ENCODE results near the gene CHST9. TPM values are rescaled to one million over a fixed set of nuclear protein-coding genes. Genes with fewer than 3 reads are reported as not detected.
"Not testable (repeated sequence)": the region's sequence is repeated elsewhere in the genome, so short reads cannot be mapped to it uniquely, and the experiment has no call there.

The CHST9 gene
- total and polyA plus RNA-seq, 2 donors from 2014 or later: 1.5 to 9.8 TPM

GRCh38 chr18:27171993-27172392 is 13.1 kb downstream of the CHST9 start:
- H3K4me3 ChIP-seq (ENCODE audit: low read length in 3 of 3): no peak overlapping the region
- no peak for TF ChIP-seq CTCF (IDR thresholded peaks at IDR 0.05; ENCODE audit: borderline replicate concordance, extremely low read depth, insufficient read depth)
- H3K27ac ChIP-seq (ENCODE audit: low read depth in 2 of 2, low read length in 2 of 2): no peak overlapping the region
- no peaks in the 10 kb centered on the region for H3K4me1 ChIP-seq (ENCODE audit: control insufficient read depth in 2 of 3, insufficient read depth in 2 of 3, low read depth in 1 of 3, low read length in 3 of 3)
- no peak overlapping the region for H3K9ac ChIP-seq (ENCODE audit: low read length in 3 of 3)
- H3K27me3 ChIP-seq (ENCODE audit: control insufficient read depth, insufficient read depth, low read length): no peaks in the 10 kb centered on the region
- intact Hi-C loops (cut with DNase I): no loop called here
- DNase-seq: no peak
- FAIRE-seq: no peak
- no peaks in the 10 kb centered on the region for H3K9me3 ChIP-seq (ENCODE audit: control insufficient read depth in 2 of 3, insufficient read depth in 1 of 3, low read length in 3 of 3)
- H3K36me3 ChIP-seq (ENCODE audit: control insufficient read depth in 2 of 3, insufficient read depth in 3 of 3, low read length in 3 of 3): no peaks in the 10 kb centered on the region

- intact Hi-C loops (cut with DNase I): no loop called here
- Histone ChIP-seq H3K9ac (ENCODE audit: low read length in 3 of 3) (no peak overlapping the region), H3K27ac (ENCODE audit: low read depth in 2 of 2, low read length in 2 of 2) (no peak overlapping the region), H3K36me3 (ENCODE audit: control insufficient read depth in 2 of 3, insufficient read depth in 3 of 3, low read length in 3 of 3) (no peaks in the 10 kb centered on the region), H3K4me1 (ENCODE audit: control insufficient read depth in 2 of 3, insufficient read depth in 2 of 3, low read depth in 1 of 3, low read length in 3 of 3) (no peaks in the 10 kb centered on the region), H3K9me3 (ENCODE audit: control insufficient read depth in 2 of 3, insufficient read depth in 1 of 3, low read length in 3 of 3) (no peaks in the 10 kb centered on the region), H3K4me3 (ENCODE audit: low read length in 3 of 3) (no peak overlapping the region), H3K27me3 (ENCODE audit: control insufficient read depth, insufficient read depth, low read length) (no peaks in the 10 kb centered on the region)
- DNase-seq (no peak), FAIRE-seq (no peak)
- no peak for TF ChIP-seq CTCF (IDR thresholded peaks at IDR 0.05; ENCODE audit: borderline replicate concordance, extremely low read depth, insufficient read depth)
These were observed 19.7 kb downstream of the CHST9 start for GRCh38 chr18:27165412-27165811.

DNA sequence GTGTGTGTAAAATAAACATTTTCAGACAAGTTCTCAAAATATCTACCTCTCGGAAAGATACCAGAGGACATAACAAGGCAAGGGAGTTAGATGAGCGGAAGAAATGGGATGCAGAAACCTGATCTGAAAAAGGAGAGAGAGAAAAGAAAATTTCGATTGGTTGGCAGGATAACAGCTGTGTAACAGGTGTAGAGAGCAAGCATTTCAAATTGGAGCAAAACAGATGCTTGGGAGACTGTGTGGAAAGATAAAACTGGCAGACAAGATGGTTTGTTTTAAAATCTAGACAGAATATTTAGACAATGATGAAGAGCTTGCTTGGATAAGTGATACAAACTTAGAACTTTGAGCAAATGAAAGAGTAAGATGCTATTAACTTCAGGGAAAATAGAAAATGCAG is 20.2 kb downstream of the CHST9 start:
- no peak for TF ChIP-seq CTCF (IDR thresholded peaks at IDR 0.05; ENCODE audit: borderline replicate concordance, extremely low read depth, insufficient read depth)
- Histone ChIP-seq H3K9me3 (ENCODE audit: control insufficient read depth in 2 of 3, insufficient read depth in 1 of 3, low read length in 3 of 3) (no peaks in the 10 kb centered on the region), H3K9ac (ENCODE audit: low read length in 3 of 3) (no peak overlapping the region), H3K27ac (ENCODE audit: low read depth in 2 of 2, low read length in 2 of 2) (no peak overlapping the region), H3K4me3 (ENCODE audit: low read length in 3 of 3) (no peak overlapping the region), H3K27me3 (ENCODE audit: control insufficient read depth, insufficient read depth, low read length) (no peaks in the 10 kb centered on the region), H3K36me3 (ENCODE audit: control insufficient read depth in 2 of 3, insufficient read depth in 3 of 3, low read length in 3 of 3) (no peaks in the 10 kb centered on the region), H3K4me1 (ENCODE audit: control insufficient read depth in 2 of 3, insufficient read depth in 2 of 3, low read depth in 1 of 3, low read length in 3 of 3) (no peaks in the 10 kb centered on the region)
- intact Hi-C loops (cut with DNase I): no loop called here
- FAIRE-seq: no peak
- no peak for DNase-seq

DNA sequence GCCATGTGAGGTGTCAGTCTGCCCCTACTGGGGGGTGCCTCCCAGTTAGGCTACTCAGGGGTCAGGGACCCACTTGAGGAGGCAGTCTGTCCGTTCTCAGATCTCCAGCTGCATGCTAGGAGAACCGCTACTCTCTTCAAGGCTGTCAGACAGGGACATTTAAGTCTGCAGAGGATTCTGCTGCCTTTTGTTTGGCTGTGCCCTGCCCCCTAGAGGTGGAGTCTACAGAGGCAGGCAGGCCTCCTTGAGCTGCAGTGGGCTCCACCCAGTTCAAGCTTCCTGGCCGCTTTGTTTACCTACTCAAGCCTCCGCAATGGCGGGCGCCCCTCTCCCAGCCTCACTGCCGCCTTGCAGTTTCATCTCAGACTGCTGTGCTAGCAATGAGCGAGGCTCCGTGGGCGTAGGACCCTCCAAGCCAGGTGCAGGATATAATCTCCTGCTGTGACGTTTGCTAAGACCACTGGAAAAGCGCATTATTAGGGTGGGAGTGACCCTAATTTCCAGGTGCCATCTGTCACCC is 21.9 kb downstream of the CHST9 start:
- FAIRE-seq; DNase-seq; H3K27ac ChIP-seq (ENCODE audit: low read depth in 2 of 2, low read length in 2 of 2); intact Hi-C loops (cut with DNase I); H3K4me1 ChIP-seq (ENCODE audit: control insufficient read depth in 2 of 3, insufficient read depth in 2 of 3, low read depth in 1 of 3, low read length in 3 of 3); H3K27me3 ChIP-seq (ENCODE audit: control insufficient read depth, insufficient read depth, low read length); H3K36me3 ChIP-seq (ENCODE audit: control insufficient read depth in 2 of 3, insufficient read depth in 3 of 3, low read length in 3 of 3); H3K9me3 ChIP-seq (ENCODE audit: control insufficient read depth in 2 of 3, insufficient read depth in 1 of 3, low read length in 3 of 3); H3K9ac ChIP-seq (ENCODE audit: low read length in 3 of 3); H3K4me3 ChIP-seq (ENCODE audit: low read length in 3 of 3): not testable (repeated sequence)

GRCh38 chr18:27149240-27149639 is 35.9 kb downstream of the CHST9 start:
- H3K9me3 ChIP-seq (ENCODE audit: control insufficient read depth in 2 of 3, insufficient read depth in 1 of 3, low read length in 3 of 3); H3K4me3 ChIP-seq (ENCODE audit: low read length in 3 of 3); H3K4me1 ChIP-seq (ENCODE audit: control insufficient read depth in 2 of 3, insufficient read depth in 2 of 3, low read depth in 1 of 3, low read length in 3 of 3); intact Hi-C loops (cut with DNase I); H3K9ac ChIP-seq (ENCODE audit: low read length in 3 of 3); DNase-seq; H3K36me3 ChIP-seq (ENCODE audit: control insufficient read depth in 2 of 3, insufficient read depth in 3 of 3, low read length in 3 of 3); H3K27ac ChIP-seq (ENCODE audit: low read depth in 2 of 2, low read length in 2 of 2); FAIRE-seq; H3K27me3 ChIP-seq (ENCODE audit: control insufficient read depth, insufficient read depth, low read length): not testable (repeated sequence)

All from kidney (tissue), 14 donors.